NCI-H2107 (cell line): ENCODE results near the gene SIGLEC14.

Experiments
- DNase-seq: peaks from one replicate; lab custom pipeline; 2025; lab: John Stamatoyannopoulos, UW

SIGLEC14 gene

DNA sequence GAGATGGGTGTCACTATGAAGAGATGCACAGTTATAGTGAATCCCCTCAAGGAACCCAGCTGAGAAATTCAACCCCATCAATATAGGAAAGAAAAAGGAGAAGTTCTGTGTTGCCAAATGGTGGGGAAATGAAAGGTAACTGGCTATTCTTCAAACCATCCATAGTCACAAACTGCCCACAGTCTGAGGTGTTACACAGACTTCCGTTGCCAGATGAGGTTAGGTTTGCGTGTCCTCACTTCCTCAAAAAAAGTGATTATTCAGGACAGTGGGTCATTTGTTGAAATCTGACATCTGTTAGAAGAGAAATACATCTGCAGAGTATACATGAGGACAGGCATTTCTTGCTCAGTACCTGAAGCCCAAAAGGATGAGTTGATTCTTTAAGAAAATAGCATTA, 25.4 kb downstream of the SIGLEC14 start:
- DNase-seq, result no peak

DNA sequence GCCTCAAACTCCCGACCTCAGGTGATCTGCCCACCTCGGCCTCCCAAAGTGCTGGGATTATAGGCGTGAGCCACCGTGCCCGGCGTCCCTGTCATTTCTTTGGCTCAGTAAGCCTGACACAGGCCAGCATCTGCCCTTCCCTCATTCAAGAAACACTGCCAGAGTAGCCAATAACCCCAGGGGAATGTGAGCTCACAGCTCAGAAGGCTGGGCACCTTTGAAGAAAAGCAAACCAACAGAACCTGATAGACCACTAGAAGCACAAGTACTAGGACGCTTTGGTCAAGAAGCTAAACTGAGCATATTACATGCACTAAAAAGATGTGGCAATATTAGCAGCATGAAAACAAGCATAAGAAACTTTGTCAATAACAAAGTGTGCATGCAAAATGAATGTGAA, 30.6 kb downstream of the SIGLEC14 start:
- no peak for DNase-seq

GRCh38 chr19:51614789-51615188, 31.8 kb downstream of the SIGLEC14 start:
- DNase-seq, result no peak

GRCh38 chr19:51610576-51610975, 36.0 kb downstream of the SIGLEC14 start:
- no peak for DNase-seq

GRCh38 chr19:51607920-51608562, 38.6 kb downstream of the SIGLEC14 start:
- no peak for DNase-seq

DNA sequence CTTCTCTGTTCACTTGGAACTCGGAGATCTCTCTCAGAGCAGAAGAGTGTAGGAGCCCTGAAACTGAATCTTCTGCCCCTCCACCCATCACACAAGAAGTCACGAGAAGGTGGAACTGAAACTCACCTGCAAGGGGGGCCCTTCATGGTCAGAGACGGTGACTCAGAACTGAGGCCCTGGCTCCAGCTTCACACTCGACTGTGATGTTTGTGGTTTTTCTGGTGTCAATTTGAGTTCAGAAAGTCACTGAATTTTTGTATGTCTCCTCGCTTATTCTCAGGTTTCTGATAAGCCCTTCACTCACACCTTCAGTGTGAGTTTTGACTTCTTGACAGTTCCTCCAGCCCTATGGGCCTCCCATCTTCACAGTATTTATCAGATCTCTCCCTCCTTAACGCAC, 39.5 kb downstream of the SIGLEC14 start:
- no peak for DNase-seq

DNA sequence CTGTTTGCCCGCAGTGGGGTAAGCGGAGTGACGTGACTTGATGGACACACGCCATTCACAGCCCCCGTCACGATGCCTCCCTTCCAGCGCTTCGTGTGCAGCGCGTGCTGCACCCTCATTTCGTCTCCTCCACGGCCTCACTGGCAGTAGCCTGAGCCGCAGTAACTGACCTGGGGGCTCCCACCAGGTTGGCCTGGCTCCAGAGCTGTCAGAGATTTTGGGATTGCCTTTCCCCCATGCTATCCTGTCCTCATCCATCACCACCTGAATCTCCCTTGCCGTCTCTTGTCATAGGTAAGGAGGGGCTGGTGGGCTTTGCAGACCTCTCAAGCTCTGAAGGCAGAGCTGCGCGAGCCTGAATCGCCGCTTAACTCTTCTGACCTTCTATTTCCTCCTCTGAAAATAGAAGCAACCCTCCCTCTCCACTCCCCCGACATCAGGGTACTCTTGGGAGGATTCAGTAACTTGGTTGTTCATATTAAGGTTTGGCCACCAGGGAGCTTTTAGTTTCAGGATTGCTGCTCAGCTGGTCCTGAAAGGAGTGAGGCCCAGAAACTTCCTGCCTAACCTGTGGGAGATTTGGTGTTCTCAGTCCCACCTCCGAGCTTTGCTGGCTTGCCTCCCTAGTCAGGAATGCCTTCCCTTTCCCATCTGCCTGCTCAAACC, 44.3 kb downstream of the SIGLEC14 start:
- DNase-seq, result no peak

GRCh38 chr19:51600940-51601580, 45.6 kb downstream of the SIGLEC14 start:
- no peak for DNase-seq

- DNase-seq, result no peak
These were observed 47.5 kb downstream of the SIGLEC14 start for GRCh38 chr19:51599084-51599483.

- DNase-seq, result no peak
These were observed 48.3 kb downstream of the SIGLEC14 start for GRCh38 chr19:51598159-51598915.

DNA sequence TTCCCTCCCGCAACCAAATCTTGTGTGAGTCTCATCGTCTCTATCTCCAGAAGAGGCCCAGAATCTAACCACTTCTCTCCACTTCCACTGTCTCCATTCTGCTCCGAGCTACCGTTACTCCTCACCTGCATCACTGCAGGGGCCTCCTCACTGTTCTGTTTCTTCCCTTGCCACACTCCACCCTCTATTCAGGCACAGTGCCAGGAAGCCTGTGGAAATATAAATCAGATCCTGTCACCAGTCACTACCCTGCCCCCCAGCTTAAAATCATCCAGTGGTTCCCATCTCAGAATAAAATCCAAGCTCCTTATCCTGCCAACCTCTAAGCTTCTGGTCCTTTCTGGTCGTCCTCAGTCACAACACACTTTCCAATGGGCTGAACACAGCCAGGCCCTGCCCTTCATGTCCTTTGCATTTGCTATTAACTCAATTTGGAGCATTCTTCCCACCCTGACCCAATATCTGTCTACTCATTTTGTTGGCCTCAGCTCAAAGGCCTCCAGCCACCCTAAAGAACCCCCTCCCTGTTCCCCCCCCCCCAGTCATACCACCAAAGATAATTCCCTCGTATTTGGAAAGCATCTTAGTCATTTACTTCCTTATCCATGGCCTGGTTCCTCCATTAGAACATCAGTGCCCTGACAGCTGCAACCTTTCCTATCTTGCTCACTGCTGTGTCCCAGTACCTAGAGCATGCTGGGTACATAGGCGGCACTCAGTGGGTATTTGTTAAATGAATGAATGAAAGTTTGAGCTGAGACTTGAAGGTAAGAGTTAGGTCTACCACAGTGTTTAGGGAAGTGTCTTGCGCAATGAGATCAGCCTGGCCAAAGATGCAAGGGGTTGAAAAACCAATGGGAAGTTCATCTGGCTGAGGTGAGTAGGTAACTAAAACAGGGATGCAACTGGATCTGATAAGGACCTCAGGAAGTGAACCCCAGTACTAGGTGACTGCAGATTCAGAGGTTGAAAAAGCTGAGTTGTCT, 51.1 kb downstream of the SIGLEC14 start:
- DNase-seq, result no peak

DNA sequence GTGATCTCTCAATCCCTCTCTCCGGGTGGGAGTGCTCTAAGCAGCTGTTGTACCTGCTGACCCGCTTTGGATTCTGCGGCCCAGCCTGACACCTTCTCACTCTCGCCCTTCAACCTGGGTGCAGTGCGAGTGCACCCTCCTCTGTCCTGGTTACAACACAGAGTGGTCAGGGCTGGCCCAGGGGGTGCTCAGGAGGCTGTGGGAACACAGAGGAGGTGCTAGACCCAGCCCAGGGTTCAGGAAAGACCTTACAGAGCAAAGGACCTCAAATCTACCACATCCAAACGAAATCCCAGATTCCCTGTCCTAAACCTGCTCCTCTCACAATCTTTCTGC, 51.9 kb downstream of the SIGLEC14 start:
- DNase-seq, result no peak

- DNase-seq, result peak; percentile 79
These were observed 52.5 kb downstream of the SIGLEC14 start for GRCh38 chr19:51593969-51594773.

- no peak for DNase-seq
These were observed 53.3 kb downstream of the SIGLEC14 start for GRCh38 chr19:51593138-51593890.
